ENCODE data around the gene RGS10.

DNA sequence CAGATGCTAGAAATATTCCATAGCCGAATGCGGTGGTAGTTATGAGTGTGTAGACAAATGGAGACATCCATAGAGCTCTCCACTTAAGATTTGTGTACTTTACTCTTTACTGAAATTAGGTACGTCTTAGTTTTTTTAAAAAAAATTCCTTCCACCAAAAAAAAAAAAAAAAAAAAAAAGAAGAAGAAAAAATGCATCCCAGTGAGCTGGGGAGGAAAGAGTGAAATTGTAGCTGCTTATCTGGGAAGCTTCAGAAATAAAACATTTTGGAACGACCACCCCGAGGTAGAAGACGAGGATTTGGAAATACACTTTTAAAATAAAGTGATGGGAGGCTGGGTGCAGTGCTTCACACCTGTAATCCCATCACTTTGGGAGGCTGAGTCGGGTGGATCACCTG is 53.8 kb downstream of the RGS10 start:
- TF ChIP-seq, protein P1, sequence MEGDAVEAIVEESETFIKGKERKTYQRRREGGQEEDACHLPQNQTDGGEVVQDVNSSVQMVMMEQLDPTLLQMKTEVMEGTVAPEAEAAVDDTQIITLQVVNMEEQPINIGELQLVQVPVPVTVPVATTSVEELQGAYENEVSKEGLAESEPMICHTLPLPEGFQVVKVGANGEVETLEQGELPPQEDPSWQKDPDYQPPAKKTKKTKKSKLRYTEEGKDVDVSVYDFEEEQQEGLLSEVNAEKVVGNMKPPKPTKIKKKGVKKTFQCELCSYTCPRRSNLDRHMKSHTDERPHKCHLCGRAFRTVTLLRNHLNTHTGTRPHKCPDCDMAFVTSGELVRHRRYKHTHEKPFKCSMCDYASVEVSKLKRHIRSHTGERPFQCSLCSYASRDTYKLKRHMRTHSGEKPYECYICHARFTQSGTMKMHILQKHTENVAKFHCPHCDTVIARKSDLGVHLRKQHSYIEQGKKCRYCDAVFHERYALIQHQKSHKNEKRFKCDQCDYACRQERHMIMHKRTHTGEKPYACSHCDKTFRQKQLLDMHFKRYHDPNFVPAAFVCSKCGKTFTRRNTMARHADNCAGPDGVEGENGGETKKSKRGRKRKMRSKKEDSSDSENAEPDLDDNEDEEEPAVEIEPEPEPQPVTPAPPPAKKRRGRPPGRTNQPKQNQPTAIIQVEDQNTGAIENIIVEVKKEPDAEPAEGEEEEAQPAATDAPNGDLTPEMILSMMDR (IDR thresholded peaks at IDR 0.05; ENCODE audit: low read depth, low read length), result no peak
- TF ChIP-seq EZH2phosphoT487 (IDR thresholded peaks at IDR 0.05; ENCODE audit: low read depth), result no peak
